GM19351 (cell line): ENCODE measurements around the gene TBC1D10B.

ENCODE experiments used
- ATAC-seq: cut with Tn5 transposase; IDR thresholded peaks from one replicate; pipeline ENCODE4 v1.9.1; 2021; ENCODE audit warnings: mild to moderate bottlenecking, moderate library complexity; ENCODE audit not compliant: unreplicated experiment

Gene TBC1D10B

DNA sequence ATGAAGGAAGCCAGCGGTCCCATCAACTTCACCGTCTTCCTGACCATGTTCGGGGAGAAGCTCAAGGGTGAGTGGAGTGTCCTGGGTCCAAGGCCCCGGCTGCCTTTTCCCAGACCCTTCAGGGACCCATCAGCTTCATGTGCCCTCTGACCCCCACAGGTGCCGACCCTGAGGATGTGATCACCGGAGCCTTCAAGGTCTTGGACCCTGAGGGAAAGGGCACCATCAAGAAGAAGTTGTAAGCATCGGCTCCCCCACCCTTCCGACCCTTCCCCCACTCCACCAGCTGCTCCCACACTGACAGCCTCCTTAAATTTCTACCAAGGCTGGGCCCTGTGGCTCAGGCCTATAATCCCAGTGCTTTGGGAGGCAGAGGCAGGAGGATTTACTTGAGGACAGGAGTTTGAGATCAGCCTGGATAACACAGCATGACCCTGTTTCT is 6.2 kb upstream of the TBC1D10B start:
- ATAC-seq, result no peak

DNA sequence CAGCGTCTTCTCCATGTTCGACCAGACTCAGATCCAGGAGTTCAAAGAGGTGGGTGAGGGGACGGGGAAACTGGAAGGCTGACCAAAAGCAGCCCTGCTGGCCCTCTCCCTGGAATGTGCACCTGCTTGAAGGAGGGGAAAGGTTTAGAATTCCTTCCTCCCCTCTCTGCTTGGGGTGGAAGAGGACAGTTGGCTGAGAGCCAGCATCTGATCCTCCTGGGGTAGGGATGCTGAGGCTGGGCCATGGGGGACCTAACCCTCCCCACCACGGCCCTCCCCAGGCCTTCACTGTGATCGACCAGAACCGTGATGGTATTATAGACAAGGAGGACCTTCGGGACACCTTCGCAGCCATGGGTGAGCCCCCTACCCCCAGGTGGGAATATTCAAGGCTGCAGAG is 5.6 kb upstream of the TBC1D10B start:
- ATAC-seq, result no peak

DNA sequence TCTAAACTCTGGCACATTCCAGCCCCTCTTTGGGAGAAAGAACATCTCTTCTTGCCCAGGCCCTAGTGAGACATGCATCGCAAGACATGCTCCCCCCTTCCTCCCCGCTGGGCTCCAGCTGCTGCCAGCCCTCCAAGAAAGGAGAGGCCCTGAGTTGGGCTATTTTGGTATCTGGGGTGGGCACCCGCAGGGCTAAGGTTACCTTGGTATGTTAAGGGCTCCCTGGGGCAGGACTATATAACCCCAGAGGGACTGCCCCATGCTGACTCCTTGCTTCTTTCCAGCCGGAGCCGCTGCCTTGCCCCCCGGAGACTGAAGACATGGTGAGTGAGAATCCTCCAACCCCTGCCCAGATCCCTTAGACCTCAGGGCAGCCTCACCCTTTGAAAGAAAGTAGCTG is 4.2 kb upstream of the TBC1D10B start, which contains the start of gene MYL11:
Gene MYL11, plus strand, starts transcription at position 265 of the 400 bp plus-strand sequence. Its CDS starts 56 bp downstream, at position 321.
- ATAC-seq, result no peak

DNA sequence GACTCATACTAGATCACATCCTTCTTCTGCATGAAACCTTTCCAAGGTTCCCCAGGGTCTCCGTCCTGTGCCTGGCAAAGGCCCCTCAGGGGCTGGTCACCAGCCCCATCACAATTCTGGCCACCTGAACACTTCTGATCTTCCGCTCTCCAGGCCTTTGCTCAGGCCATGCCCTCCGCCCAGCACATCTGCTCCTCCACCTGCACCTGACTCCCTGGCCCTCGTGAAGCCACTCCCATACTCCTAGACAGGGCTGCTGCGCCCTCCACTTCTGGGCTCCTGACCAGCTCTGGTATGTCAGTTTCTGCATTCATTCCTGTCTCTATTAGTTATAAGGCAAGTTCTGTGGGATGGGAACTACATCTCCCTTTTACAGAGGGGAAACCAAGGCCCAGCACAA is 2.4 kb upstream of the TBC1D10B start:
- ATAC-seq, result no peak

- no peak for ATAC-seq
These were observed 1.9 kb upstream of the TBC1D10B start for GRCh38 chr16:30372038-30372712.

DNA sequence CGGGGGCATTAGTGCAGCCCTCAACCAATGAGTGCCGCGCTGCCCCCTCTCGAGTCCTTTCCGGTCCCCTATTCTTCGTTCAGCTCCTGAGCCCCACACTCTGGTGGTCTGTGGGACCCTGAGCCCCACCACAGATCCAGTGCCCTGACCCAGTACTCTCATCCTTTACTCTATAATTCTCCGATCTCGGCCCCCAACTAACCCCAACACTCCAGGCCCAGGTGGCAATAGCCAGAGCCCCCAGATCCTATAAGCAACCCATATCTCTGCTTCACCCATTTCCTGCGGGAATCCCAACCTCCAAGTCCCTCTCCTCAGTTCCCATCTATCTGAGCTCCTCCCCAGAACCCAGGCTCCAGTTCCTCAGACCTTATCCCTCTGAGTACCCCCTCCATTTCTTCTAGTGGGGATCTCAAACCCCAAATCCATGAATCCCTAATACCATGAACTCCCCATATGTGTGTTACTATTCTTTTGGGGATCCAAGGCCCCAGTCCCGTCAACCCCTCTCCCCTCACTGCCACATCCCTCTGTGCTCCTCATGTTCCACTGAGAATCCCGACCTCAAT is 1.0 kb upstream of the TBC1D10B start:
- ATAC-seq, result no peak

DNA sequence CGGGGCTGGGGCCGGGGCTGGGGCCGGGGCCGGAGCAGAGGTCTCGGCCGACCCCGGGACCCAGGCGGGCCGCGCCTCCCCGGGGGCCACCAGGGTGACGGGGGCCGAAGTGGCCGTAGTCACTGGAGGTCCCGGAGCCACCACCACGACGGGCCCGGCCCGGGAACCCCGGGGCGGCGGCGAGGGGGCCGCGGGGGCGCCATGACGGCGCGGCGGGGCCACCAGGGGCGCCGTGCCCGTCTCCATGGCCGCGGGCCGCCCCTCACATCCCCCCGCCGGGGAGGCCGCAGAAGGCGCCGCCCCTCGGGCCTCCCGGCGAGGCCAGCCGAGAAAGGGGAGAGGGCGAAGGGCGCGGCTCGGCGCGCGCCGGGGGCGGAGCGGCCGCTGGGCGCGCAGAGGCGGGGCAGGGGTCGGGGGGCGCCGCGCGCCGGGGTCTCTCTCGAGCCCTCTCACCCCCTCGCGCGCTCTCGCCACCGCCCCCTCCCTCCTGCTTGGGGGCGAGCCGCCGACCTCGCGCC is 297 bp downstream of the TBC1D10B start:
- ATAC-seq, result peak; percentile 10

DNA sequence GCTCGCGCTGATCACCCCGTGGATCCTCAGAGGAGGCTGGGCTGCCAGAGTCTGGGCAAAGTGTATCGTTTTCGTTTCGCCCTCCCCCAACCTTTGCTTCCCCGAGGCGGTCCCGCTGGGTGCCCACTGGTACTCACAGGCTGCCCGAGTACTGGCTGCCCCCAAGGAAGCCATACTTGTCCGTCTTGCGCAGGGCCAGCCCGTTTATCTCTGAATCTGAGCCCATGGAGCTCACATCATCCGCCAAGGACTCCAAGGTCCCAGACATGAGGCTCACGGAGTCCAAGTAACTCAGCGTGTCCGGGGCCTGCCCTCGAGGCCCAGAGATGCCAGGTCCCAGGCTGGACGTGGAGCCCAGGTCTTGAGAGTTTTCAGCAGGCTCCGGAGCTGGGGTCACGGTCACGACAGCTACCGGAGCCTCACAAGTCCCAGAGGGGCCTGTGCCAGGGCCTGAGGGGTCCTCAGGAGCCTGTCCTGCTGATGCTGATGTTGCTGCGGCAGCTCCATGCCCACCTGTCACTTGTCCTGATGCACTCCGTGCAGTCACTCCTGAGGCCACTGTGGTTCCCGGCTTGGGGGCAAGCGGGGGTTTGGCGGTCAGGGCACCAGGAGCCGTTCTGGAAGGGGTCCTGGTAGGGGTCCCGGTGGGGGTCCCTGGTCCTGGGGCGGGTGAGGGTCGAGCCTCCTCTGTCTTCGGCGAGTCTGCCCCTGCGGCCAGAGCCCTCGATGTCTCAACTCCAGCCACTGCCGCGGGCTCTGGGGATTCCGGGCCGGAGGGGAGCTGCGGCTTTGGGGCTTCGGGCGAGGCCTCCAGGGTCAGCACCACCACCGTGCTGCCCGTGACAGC is 980 bp downstream of the TBC1D10B start:
- ATAC-seq, result no peak

GRCh38 chr16:30368792-30369090 is 1.6 kb downstream of the TBC1D10B start:
- ATAC-seq, result no peak

GRCh38 chr16:30368122-30368791 is 2.0 kb downstream of the TBC1D10B start:
- ATAC-seq, result no peak

DNA sequence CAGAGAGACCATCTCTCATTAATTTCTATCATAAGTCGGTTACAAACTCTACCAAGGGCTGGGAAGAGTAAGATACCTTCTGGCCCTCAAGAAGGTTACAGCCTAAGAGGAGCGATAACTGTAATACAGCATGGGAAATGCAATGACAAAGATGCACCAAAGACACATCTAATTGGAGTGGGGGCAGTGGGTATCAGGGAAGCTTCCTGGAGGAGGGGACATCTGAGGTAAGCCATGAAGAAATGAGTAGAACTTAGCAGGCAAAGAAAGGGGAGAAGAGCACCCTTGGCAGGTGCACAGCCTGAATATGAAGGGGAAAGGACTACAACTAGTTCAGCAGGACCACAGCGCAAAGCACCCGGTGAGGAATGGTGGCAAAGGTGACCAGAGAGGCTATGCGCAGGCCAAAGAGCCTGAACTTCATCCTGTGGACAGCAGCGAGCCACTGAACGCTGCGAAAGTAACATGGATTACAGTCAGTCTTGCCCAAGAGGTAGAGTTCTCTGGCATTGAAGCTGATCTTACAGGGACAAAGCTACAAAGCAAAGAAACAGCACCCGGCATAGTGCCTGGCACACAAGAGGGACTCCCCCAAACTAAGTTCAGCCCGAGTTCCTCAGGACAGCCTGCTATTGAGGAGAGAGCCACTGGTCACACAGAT is 2.8 kb downstream of the TBC1D10B start:
- ATAC-seq, result no peak

- no peak for ATAC-seq
These were observed 3.8 kb downstream of the TBC1D10B start for GRCh38 chr16:30366511-30366910.

DNA sequence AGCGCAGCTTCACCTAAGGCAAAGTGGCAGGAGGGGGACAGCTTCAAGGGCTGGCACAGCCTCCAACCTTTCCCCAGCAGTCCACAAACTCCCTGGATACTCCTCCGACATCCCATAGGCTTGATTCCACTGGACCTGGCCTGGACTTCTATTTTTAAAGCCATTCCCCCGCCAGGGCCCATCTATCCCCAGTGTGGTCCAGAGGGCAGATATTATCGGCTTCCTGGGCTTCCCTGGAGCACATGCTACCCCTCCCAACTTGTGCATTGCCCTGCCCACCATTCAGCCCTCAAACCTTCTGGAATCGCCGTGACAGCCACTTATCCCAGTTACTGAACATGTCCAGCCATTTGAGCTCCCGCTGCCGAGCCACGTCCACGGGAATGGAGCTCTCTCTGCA is 5.1 kb downstream of the TBC1D10B start:
- no peak for ATAC-seq

DNA sequence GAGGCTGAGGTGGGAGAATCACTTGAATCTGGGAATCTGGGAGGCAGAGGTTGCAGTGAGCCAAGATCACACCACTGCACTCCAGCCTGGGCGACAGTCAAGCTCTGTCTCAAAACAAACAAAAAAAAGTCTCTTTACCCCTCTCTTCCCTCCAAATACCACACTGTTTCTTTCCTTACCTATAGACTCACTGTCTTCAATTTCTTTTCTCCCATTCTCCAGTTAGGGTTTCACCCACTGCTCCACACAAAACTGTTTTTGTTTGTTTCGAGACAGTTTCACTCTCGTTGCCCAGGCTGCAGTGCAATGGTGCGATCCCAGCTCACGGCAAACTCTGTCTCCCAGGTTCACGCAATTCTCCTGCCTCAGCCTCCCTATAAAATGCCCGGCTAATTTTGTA is 9.1 kb downstream of the TBC1D10B start:
- ATAC-seq, result no peak

DNA sequence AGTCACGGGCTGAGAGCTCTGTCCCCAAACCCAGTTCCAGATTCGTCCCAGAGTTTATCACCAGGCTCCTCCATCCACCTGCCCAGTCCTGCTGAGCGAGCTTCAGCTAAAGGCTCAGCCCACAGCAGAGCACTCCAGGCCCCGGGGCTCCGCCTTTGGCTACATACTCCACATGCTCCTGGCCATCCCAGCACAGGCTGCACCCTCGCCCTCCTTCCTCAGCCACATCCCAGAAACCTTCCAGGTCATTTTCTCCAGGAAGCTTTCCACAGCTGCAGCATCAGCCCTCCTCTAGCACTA is 10.5 kb downstream of the TBC1D10B start:
- no peak for ATAC-seq

GRCh38 chr16:30358990-30359870 is 11.1 kb downstream of the TBC1D10B start:
- no peak for ATAC-seq

- ATAC-seq, result no peak
These were observed 11.7 kb downstream of the TBC1D10B start for GRCh38 chr16:30358577-30358936.

DNA sequence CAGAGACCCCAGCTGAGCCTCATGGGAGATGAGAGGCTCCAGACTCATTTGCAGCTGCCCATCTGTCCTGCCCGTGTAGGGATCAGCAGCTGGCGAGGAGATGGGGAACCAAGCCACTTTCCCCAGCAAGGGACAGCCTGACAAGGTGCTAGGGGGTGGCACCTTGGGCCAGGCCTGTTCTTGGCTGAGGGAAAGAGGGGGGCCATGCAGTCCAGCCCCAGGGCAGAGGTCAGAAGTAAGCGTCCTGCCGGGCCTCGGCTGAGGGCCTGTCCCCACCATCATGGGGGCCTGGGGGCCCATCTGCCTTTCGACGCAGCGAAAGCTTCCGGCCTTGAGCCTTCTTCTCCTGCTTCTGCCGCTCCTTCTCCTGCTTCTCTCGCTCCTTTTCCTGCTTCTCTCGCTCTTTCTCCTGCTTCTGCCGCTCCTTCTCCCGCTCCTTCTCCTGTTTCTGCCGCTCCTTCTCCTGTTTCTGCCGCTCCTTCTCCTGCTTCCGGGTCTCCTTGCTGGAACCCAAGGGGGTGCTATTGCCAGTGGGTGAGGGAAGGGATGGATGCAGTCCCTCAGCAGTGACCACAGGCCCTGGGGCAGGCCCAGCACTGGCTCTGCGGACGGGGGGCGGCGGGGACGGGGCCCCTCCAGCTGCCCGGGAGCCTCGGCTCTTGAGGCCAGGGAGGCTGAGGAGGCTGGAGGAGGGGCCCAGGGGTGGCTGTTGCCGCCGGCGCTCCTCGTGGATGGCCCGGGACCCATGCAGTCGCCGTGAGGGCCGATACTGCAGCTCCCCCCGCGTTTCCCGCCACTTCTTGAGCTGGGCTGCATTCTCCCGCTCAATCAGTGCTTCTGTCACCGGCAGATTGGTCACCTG is 12.3 kb downstream of the TBC1D10B start:
- no peak for ATAC-seq

GRCh38 chr16:30357085-30357714 is 13.1 kb downstream of the TBC1D10B start:
- ATAC-seq, result no peak
